ENCODE results near the gene HYAL3. TPM values are rescaled to one million over a fixed set of nuclear protein-coding genes. Genes with fewer than 3 reads are reported as not detected.

HYAL3 gene
- total RNA-seq, 1 experiment from 2014 or later, result 10.2 TPM

GRCh38 chr3:50267280-50267913 lies 31.8 kb downstream of the HYAL3 start:
- no peaks in the 10 kb centered on the region for H3K9me3 ChIP-seq (ENCODE audit: insufficient read depth, low read depth)
- H3K27me3 ChIP-seq (ENCODE audit: insufficient read depth, low read depth), result no peaks in the 10 kb centered on the region
- CTCF ChIA-PET, result interaction anchor here (0.6 kb wide), 1 partner anchor 70 kb away, joined by 3 read pairs; no protein-coding TSS in a partner anchor
- H3K36me3 ChIP-seq (ENCODE audit: low read depth), result no peaks in the 10 kb centered on the region
- no peaks in the 10 kb centered on the region for H4K20me1 ChIP-seq (ENCODE audit: insufficient read depth)
- peaks cover 15% of the 10 kb centered on the region for H3K79me2 ChIP-seq (ENCODE audit: low read depth)
- no peak overlapping the region for H3K4me2 ChIP-seq
- POLR2A ChIA-PET (ENCODE audit: unreplicated experiment), result interaction anchor here (0.6 to 1.6 kb wide), 2 partner anchors 32 to 49 kb away, joined by 4 to 6 read pairs; partner anchors contain the start of gene GNAI2
- H3K4me1 ChIP-seq (replicated peaks; ENCODE audit: insufficient read depth), result peaks cover 76% of the 10 kb centered on the region
- no TSS peak for BruUV-seq (replicated peaks)
- no peak for DNase-seq
- TF ChIP-seq EZH2 (IDR thresholded peaks at IDR 0.05; ENCODE audit: low read depth) (no peak), CTCF (conservative IDR thresholded peaks at IDR 0.05) (no peak)
- H3K27ac ChIP-seq, result no peak overlapping the region
- H3F3A ChIP-seq (ENCODE audit: insufficient read depth, low read depth), result peaks cover 46% of the 10 kb centered on the region
- H3K4me3 ChIP-seq, result no peak overlapping the region
- intact Hi-C loops (cut with micrococcal nuclease; ENCODE audit: unreplicated experiment), result loop anchor here (5.0 kb wide), 1 partner anchor 70 kb away; no protein-coding TSS in a partner anchor
- no peak overlapping the region for H2AFZ ChIP-seq
- no peaks in the 10 kb centered on the region for H3K9me2 ChIP-seq (ENCODE audit: insufficient read depth)

DNA sequence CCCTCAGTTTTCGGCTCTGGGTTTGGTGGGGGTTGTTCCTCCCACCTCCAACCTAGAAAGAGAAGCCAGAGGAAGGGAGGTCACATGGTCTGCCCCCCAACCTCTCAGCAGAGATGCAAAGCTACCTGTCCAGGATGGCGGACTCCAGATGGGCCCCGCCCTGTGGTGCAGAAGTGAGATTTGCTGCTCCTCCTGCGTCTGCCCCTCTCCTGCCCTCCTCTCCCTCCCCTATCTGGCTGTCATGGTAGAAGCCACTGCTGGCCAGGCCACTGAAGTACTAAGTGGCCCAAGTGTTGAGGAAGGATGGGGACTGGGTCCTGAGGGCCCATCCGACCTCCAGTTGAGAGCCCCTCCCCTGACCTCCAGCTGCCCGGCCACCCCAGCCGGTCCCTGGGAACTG lies 32.4 kb downstream of the HYAL3 start:
- CTCF ChIA-PET, result no interaction called here
- Histone ChIP-seq H3K4me3 (no peak overlapping the region), H3K9me2 (ENCODE audit: insufficient read depth) (no peaks in the 10 kb centered on the region), H3K36me3 (ENCODE audit: low read depth) (no peaks in the 10 kb centered on the region), H3K79me2 (ENCODE audit: low read depth) (peaks cover 15% of the 10 kb centered on the region), H3F3A (ENCODE audit: insufficient read depth, low read depth) (peaks cover 41% of the 10 kb centered on the region), H3K4me2 (0 out of 2 replicates have a peak overlapping the region, but pooled peaks have one; percentile 59), H3K4me1 (replicated peaks; ENCODE audit: insufficient read depth) (peaks cover 70% of the 10 kb centered on the region), H3K9me3 (ENCODE audit: insufficient read depth, low read depth) (no peaks in the 10 kb centered on the region), H2AFZ (no peak overlapping the region), H3K27me3 (ENCODE audit: insufficient read depth, low read depth) (no peaks in the 10 kb centered on the region), H4K20me1 (ENCODE audit: insufficient read depth) (no peaks in the 10 kb centered on the region), H3K27ac (peak overlapping the region; percentile 86; the same call in 1 of the 2 replicates)
- BruUV-seq (replicated peaks), result no TSS peak
- TF ChIP-seq CTCF (conservative IDR thresholded peaks at IDR 0.05), result no peak
- TF ChIP-seq EZH2 (IDR thresholded peaks at IDR 0.05; ENCODE audit: low read depth), result no peak
- POLR2A ChIA-PET (ENCODE audit: unreplicated experiment), result interaction anchor here (0.6 to 1.6 kb wide), 2 partner anchors 31 to 50 kb away, joined by 4 to 6 read pairs; partner anchors contain the start of gene GNAI2
- intact Hi-C loops (cut with micrococcal nuclease; ENCODE audit: unreplicated experiment), result loop anchor here (5.0 kb wide), 1 partner anchor 70 kb away; no protein-coding TSS in a partner anchor
- DNase-seq, result no peak

GRCh38 chr3:50266017-50266416 lies 33.2 kb downstream of the HYAL3 start:
- no peak overlapping the region for H3K4me3 ChIP-seq
- peak overlapping the region; percentile 86 for H3K27ac ChIP-seq
- BruUV-seq (replicated peaks), result no TSS peak

More at GRCh38 chr3:50266017-50266416, 33.2 kb downstream of the HYAL3 start:
- ChIA-PET POLR2A (ENCODE audit: unreplicated experiment) (no interaction called here), CTCF (interaction anchor here (0.5 kb wide), 1 partner anchor 32 kb away, joined by 4 read pairs; no protein-coding TSS in a partner anchor)
- Histone ChIP-seq H3K4me2 (peak overlapping the region; percentile 59), H3K36me3 (ENCODE audit: low read depth) (no peaks in the 10 kb centered on the region), H3K4me1 (replicated peaks; ENCODE audit: insufficient read depth) (peaks cover 62% of the 10 kb centered on the region), H2AFZ (no peak overlapping the region), H3K9me2 (ENCODE audit: insufficient read depth) (no peaks in the 10 kb centered on the region), H3K79me2 (ENCODE audit: low read depth) (peaks cover 10% of the 10 kb centered on the region), H3K9me3 (ENCODE audit: insufficient read depth, low read depth) (no peaks in the 10 kb centered on the region), H4K20me1 (ENCODE audit: insufficient read depth) (no peaks in the 10 kb centered on the region), H3F3A (ENCODE audit: insufficient read depth, low read depth) (peaks cover 34% of the 10 kb centered on the region), H3K27me3 (ENCODE audit: insufficient read depth, low read depth) (no peaks in the 10 kb centered on the region)
- TF ChIP-seq CTCF (conservative IDR thresholded peaks at IDR 0.05) (no peak), EZH2 (IDR thresholded peaks at IDR 0.05; ENCODE audit: low read depth) (no peak)
- no peak for DNase-seq
- intact Hi-C loops (cut with micrococcal nuclease; ENCODE audit: unreplicated experiment), result loop anchor here (5.0 kb wide), 1 partner anchor 71 kb away; no protein-coding TSS in a partner anchor

Data from PC-9 (cell line).